DND-41 (cell line): ENCODE measurements around the gene NDUFS3.

Source experiments
- ATAC-seq: fragments of 200-7000 bp; cut with Tn5 transposase; 3 replicates; pipeline ENCODE4 v1.9.1; 2021; ENCODE audit warnings: low read depth; ENCODE audit not compliant: insufficient read depth
- DNase-seq: peaks from one replicate; pipeline ENCODE4 v3.0.0-alpha.2; 2020
- H2AFZ ChIP-seq: 2 replicates; pipeline ENCODE4 v1.6.0; 2012; ENCODE audit warnings: low read depth, low read length
- H3K27ac ChIP-seq: 2 replicates; pipeline ENCODE4 v1.5.1; 2012; ENCODE audit warnings: low read length, inconsistent platforms
- H3K27me3 ChIP-seq: fragments of 200-600 bp; sonication (generic); 2 replicates; pipeline ENCODE4 v1.6.0; 2012; ENCODE audit warnings: low read length, mild to moderate bottlenecking, inconsistent platforms; ENCODE audit not compliant: insufficient read depth, poor library complexity
- H3K36me3 ChIP-seq: 2 replicates; pipeline ENCODE4 v1.5.1; 2012; ENCODE audit warnings: low read length, inconsistent platforms; ENCODE audit not compliant: insufficient read depth
- H3K4me1 ChIP-seq: 2 replicates; pipeline ENCODE4 v1.5.1; 2012; ENCODE audit warnings: mild to moderate bottlenecking, low read length; ENCODE audit not compliant: insufficient read depth
- H3K4me2 ChIP-seq: 2 replicates; pipeline ENCODE4 v1.6.0; 2012; ENCODE audit warnings: mild to moderate bottlenecking, moderate library complexity, low read length, inconsistent platforms; ENCODE audit not compliant: insufficient read depth
- H3K4me3 ChIP-seq, 2 experiments: fragments of 200-600 bp in 1 of 2; shearing (Covaris generic) in 1 of 2; 2 replicates each; pipeline ENCODE4 v1.5.1; 2012 to 2016; ENCODE audit warnings: inconsistent platforms in 2 of 2, low read length in 2 of 2, mild to moderate bottlenecking in 2 of 2, low read depth in 1 of 2, moderate library complexity in 1 of 2
- H3K79me2 ChIP-seq: 2 replicates; pipeline ENCODE4 v1.6.0; 2012; ENCODE audit warnings: low read length, inconsistent platforms; ENCODE audit not compliant: insufficient read depth
- H3K9ac ChIP-seq: 2 replicates; pipeline ENCODE4 v1.6.0; 2012; ENCODE audit warnings: low read depth, mild to moderate bottlenecking, inconsistent platforms, low read length, moderate library complexity
- H3K9me3 ChIP-seq: 2 replicates; pipeline ENCODE4 v1.5.1; 2012; ENCODE audit warnings: low read length, moderate library complexity, mild to moderate bottlenecking, inconsistent platforms; ENCODE audit not compliant: insufficient read depth, severe bottlenecking
- H4K20me1 ChIP-seq: 2 replicates; pipeline ENCODE4 v1.6.0; 2012; ENCODE audit warnings: low read length; ENCODE audit not compliant: insufficient read depth
- CTCF ChIP-seq: IDR thresholded peaks from 2 replicates; pipeline ENCODE4 v1.5.1; 2012; ENCODE audit warnings: borderline replicate concordance, low read length, moderate library complexity, mild to moderate bottlenecking; ENCODE audit not compliant: poor library complexity, severe bottlenecking; ENCODE audit errors: extremely low read depth
- EZH2 ChIP-seq: IDR thresholded peaks from 3 replicates; pipeline ENCODE4 v1.6.1; 2012; ENCODE audit warnings: borderline replicate concordance, low read depth, mild to moderate bottlenecking, moderate library complexity, low read length, inconsistent platforms; ENCODE audit not compliant: severe bottlenecking

NDUFS3 gene

GRCh38 chr11:47538741-47539565 is 39.9 kb upstream of the NDUFS3 start:
- ATAC-seq (no peak), DNase-seq (no peak)
- no peaks in the 10 kb centered on the region for H3K27me3 ChIP-seq
- H3K27ac ChIP-seq, result no peak overlapping the region; the same call in 1 of the 2 replicates
- peaks cover 100% of the 10 kb centered on the region for H3K79me2 ChIP-seq
- H3K4me1 ChIP-seq, result no peaks in the 10 kb centered on the region; the same call in 1 of the 2 replicates
- no peak overlapping the region for H3K9ac ChIP-seq
- peaks cover 33% of the 10 kb centered on the region; the same call in 1 of the 2 replicates for H3K36me3 ChIP-seq
- no peaks in the 10 kb centered on the region for H3K9me3 ChIP-seq
- no peak overlapping the region for H3K4me2 ChIP-seq
- H2AFZ ChIP-seq, result no peak overlapping the region
- peaks cover 90% of the 10 kb centered on the region for H4K20me1 ChIP-seq
- no peak overlapping the region for H3K4me3 ChIP-seq
- TF ChIP-seq EZH2, result no peak
- no peak for TF ChIP-seq CTCF

GRCh38 chr11:47539681-47540039 is 39.2 kb upstream of the NDUFS3 start:
- Histone ChIP-seq H3K36me3 (peaks cover 33% of the 10 kb centered on the region; the same call in 1 of the 2 replicates), H3K4me3 (no peak overlapping the region), H3K27me3 (no peaks in the 10 kb centered on the region), H3K9me3 (no peaks in the 10 kb centered on the region), H3K4me2 (no peak overlapping the region), H3K9ac (no peak overlapping the region), H2AFZ (no peak overlapping the region), H4K20me1 (peaks cover 91% of the 10 kb centered on the region), H3K27ac (no peak overlapping the region), H3K79me2 (peaks cover 100% of the 10 kb centered on the region), H3K4me1 (no peaks in the 10 kb centered on the region; the same call in 1 of the 2 replicates)
- DNase-seq (no peak), ATAC-seq (no peak)
- TF ChIP-seq EZH2 (no peak), CTCF (no peak)

- Histone ChIP-seq H3K27ac (no peak overlapping the region), H3K4me2 (no peak overlapping the region), H3K27me3 (no peaks in the 10 kb centered on the region), H3K9me3 (no peaks in the 10 kb centered on the region), H3K36me3 (peaks cover 30% of the 10 kb centered on the region; the same call in 1 of the 2 replicates), H2AFZ (no peak overlapping the region), H4K20me1 (peaks cover 90% of the 10 kb centered on the region), H3K4me1 (no peaks in the 10 kb centered on the region; the same call in 1 of the 2 replicates), H3K79me2 (peaks cover 100% of the 10 kb centered on the region), H3K4me3 (no peak overlapping the region), H3K9ac (no peak overlapping the region)
- no peak for ATAC-seq
- no peak for DNase-seq
- no peak for TF ChIP-seq CTCF
- no peak for TF ChIP-seq EZH2
Measured at GRCh38 chr11:47541070-47541469, 37.8 kb upstream of the NDUFS3 start.
